RPMI7951 (cell line): ENCODE results near the gene NGLY1. TPM values are rescaled to one million over a fixed set of nuclear protein-coding genes. Genes with fewer than 3 reads are reported as not detected.

ENCODE experiments used
- total RNA-seq: library from RNA; depleted of rRNA; stranded (reverse); fragments of >200 nt; shearing (Covaris generic); gene quantifications from 2 replicates; pipeline ENCODE4 v1.2.3, GENCODE V29; 2014; rRNA removed

Gene NGLY1
- total RNA-seq, 1 experiment from 2014 or later: 52.5 TPM

Other genes with a start within 250 kb of the NGLY1 start
- gene TOP2B, start 118.5 kb downstream of the NGLY1 start, total RNA-seq: 97.1 and 124 TPM in 2 replicates
- 18.1 and 28.0 TPM in 2 replicates for gene OXSM, start 6.6 kb upstream of the NGLY1 start, total RNA-seq